ENCODE measurements around the gene FOSL2. TPM values are rescaled to one million over a fixed set of nuclear protein-coding genes. Genes with fewer than 3 reads are reported as not detected.

Gene FOSL2
- total RNA-seq, 1 donor from 2014 or later, result 45.7 TPM

GRCh38 chr2:28355521-28356094, 37.0 kb upstream of the FOSL2 start:
- intact Hi-C loops (cut with DNase I), result no loop called here
- peak; percentile 87 for DNase-seq
- ATAC-seq (ENCODE audit: poor library complexity), result peak; percentile 64

- DNase-seq (peak; percentile 97), ATAC-seq (ENCODE audit: poor library complexity) (peak; percentile 95)
- intact Hi-C loops (cut with DNase I), result no loop called here
These were observed 36.4 kb upstream of the FOSL2 start for GRCh38 chr2:28356095-28356911.

GRCh38 chr2:28357055-28357454, 35.6 kb upstream of the FOSL2 start:
- no peak for DNase-seq
- no peak for ATAC-seq (ENCODE audit: poor library complexity)
- intact Hi-C loops (cut with DNase I), result no loop called here

GRCh38 chr2:28357948-28358667, 34.5 kb upstream of the FOSL2 start:
- intact Hi-C loops (cut with DNase I), result no loop called here

GRCh38 chr2:28358668-28359201, 33.9 kb upstream of the FOSL2 start:
- ATAC-seq (ENCODE audit: poor library complexity), result no peak
- intact Hi-C loops (cut with DNase I), result no loop called here
- DNase-seq, result no peak

More at GRCh38 chr2:28357948-28358667, 34.5 kb upstream of the FOSL2 start:
- no peak for ATAC-seq (ENCODE audit: poor library complexity)
- no peak for DNase-seq

- no peak for DNase-seq
- intact Hi-C loops (cut with DNase I), result no loop called here
- ATAC-seq (ENCODE audit: poor library complexity), result no peak
These were observed 33.2 kb upstream of the FOSL2 start for GRCh38 chr2:28359222-28360057.

GRCh38 chr2:28360058-28360717, 32.5 kb upstream of the FOSL2 start:
- intact Hi-C loops (cut with DNase I), result no loop called here
- DNase-seq (no peak), ATAC-seq (ENCODE audit: poor library complexity) (no peak)

- ATAC-seq (ENCODE audit: poor library complexity) (no peak), DNase-seq (peak; percentile 58)
- intact Hi-C loops (cut with DNase I), result no loop called here
These were observed 31.9 kb upstream of the FOSL2 start for GRCh38 chr2:28360718-28361293.

GRCh38 chr2:28361991-28362710, 30.5 kb upstream of the FOSL2 start:
- no peak for ATAC-seq (ENCODE audit: poor library complexity)
- intact Hi-C loops (cut with DNase I), result no loop called here
- no peak for DNase-seq

- ATAC-seq (ENCODE audit: poor library complexity) (no peak), DNase-seq (no peak)
- intact Hi-C loops (cut with DNase I), result no loop called here
These were observed 29.6 kb upstream of the FOSL2 start for GRCh38 chr2:28362991-28363521.

- DNase-seq (no peak), ATAC-seq (ENCODE audit: poor library complexity) (no peak)
- intact Hi-C loops (cut with DNase I), result no loop called here
These were observed 28.9 kb upstream of the FOSL2 start for GRCh38 chr2:28363686-28364280.

GRCh38 chr2:28364610-28365009, 28.0 kb upstream of the FOSL2 start:
- intact Hi-C loops (cut with DNase I), result no loop called here
- no peak for ATAC-seq (ENCODE audit: poor library complexity)
- no peak for DNase-seq

GRCh38 chr2:28365158-28365557, 27.5 kb upstream of the FOSL2 start:
- ATAC-seq (ENCODE audit: poor library complexity) (peak; percentile 28), DNase-seq (no peak)
- intact Hi-C loops (cut with DNase I), result no loop called here

- DNase-seq (no peak), ATAC-seq (ENCODE audit: poor library complexity) (no peak)
- intact Hi-C loops (cut with DNase I), result no loop called here
These were observed 26.5 kb upstream of the FOSL2 start for GRCh38 chr2:28366149-28366495.

GRCh38 chr2:28366496-28367282, 26.0 kb upstream of the FOSL2 start:
- intact Hi-C loops (cut with DNase I), result no loop called here
- DNase-seq (no peak), ATAC-seq (ENCODE audit: poor library complexity) (peak; percentile 47)
